GM23338 (cell line): ENCODE data around the gene FADD. TPM values are rescaled to one million over a fixed set of nuclear protein-coding genes. Genes with fewer than 3 reads are reported as not detected.

Source experiments
- ATAC-seq: fragments of 200-7000 bp; cut with Tn5 transposase; 3 replicates; pipeline ENCODE4 v1.9.1; 2020
- DNase-seq: peaks from one replicate; pipeline ENCODE4 v3.0.0-alpha.2; 2015; ENCODE audit warnings: low spot score
- H2AFZ ChIP-seq: fragments of 200-600 bp; sonication (generic); 2 replicates; pipeline ENCODE4 v1.8.0; 2016; ENCODE audit warnings: antibody characterized with exemption, mild to moderate bottlenecking, moderate library complexity
- H3F3A ChIP-seq: fragments of 200-600 bp; sonication (generic); replicated peaks from 2 replicates; pipeline ENCODE4 v1.8.0; 2017; ENCODE audit warnings: antibody characterized with exemption, mixed run types, low read depth
- H3K27ac ChIP-seq: fragments of 200-600 bp; sonication (generic); 2 replicates; pipeline ENCODE4 v1.6.1; 2016; ENCODE audit warnings: low read depth
- H3K27me3 ChIP-seq: fragments of 200-600 bp; sonication (generic); 2 replicates; pipeline ENCODE4 v1.8.0; 2016; ENCODE audit warnings: mild to moderate bottlenecking, mixed run types, moderate library complexity; ENCODE audit not compliant: insufficient read depth
- H3K36me3 ChIP-seq: fragments of 200-600 bp; sonication (generic); 2 replicates; pipeline ENCODE4 v1.8.0; 2016; ENCODE audit warnings: mild to moderate bottlenecking; ENCODE audit not compliant: insufficient read depth
- H3K4me1 ChIP-seq: fragments of 200-600 bp; sonication (generic); 2 replicates; pipeline ENCODE4 v1.8.0; 2016; ENCODE audit warnings: mild to moderate bottlenecking, moderate library complexity; ENCODE audit not compliant: insufficient read depth
- H3K4me2 ChIP-seq: fragments of 200-600 bp; sonication (generic); 2 replicates; pipeline ENCODE4 v1.7.1; 2017; ENCODE audit warnings: mixed run types
- H3K4me3 ChIP-seq: fragments of 200-600 bp; sonication (generic); 2 replicates; pipeline ENCODE4 v1.6.1; 2016; ENCODE audit warnings: mixed run types
- H3K79me2 ChIP-seq: fragments of 200-600 bp; sonication (generic); replicated peaks from 2 replicates; pipeline ENCODE4 v1.8.0; 2017; ENCODE audit warnings: mild to moderate bottlenecking; ENCODE audit not compliant: insufficient read depth
- H3K9me2 ChIP-seq: fragments of 200-600 bp; sonication (generic); 2 replicates; pipeline ENCODE4 v1.8.0; 2017; ENCODE audit not compliant: insufficient read depth
- H4K20me1 ChIP-seq: fragments of 200-600 bp; sonication (generic); replicated peaks from 2 replicates; pipeline ENCODE4 v1.8.0; 2017; ENCODE audit warnings: mild to moderate bottlenecking; ENCODE audit not compliant: insufficient read depth
- H3K27ac Mint-ChIP-seq: 2 replicates; pipeline ENCODE4 v1.8.0; 2020; ENCODE audit warnings: inconsistent platforms, mild to moderate bottlenecking, moderate library complexity, mixed read lengths
- H3K27me3 Mint-ChIP-seq: 3 replicates; pipeline ENCODE4 v1.8.0; 2022; ENCODE audit warnings: low read depth, mild to moderate bottlenecking, moderate library complexity, mixed read lengths, inconsistent platforms; ENCODE audit not compliant: insufficient read depth, poor library complexity
- H3K36me3 Mint-ChIP-seq: 3 replicates; pipeline ENCODE4 v1.8.0; 2021; ENCODE audit warnings: low read depth, mild to moderate bottlenecking, inconsistent platforms, moderate library complexity, mixed read lengths
- H3K4me1 Mint-ChIP-seq: 3 replicates; pipeline ENCODE4 v1.8.0; 2020; ENCODE audit warnings: mild to moderate bottlenecking, inconsistent platforms, mixed read lengths
- H3K4me3 Mint-ChIP-seq: 3 replicates; pipeline ENCODE4 v1.8.0; 2021; ENCODE audit warnings: moderate library complexity, mild to moderate bottlenecking, inconsistent platforms, mixed read lengths
- H3K9me3 Mint-ChIP-seq: 3 replicates; pipeline ENCODE4 v1.8.0; 2020; ENCODE audit warnings: moderate library complexity, mild to moderate bottlenecking, inconsistent platforms, mixed read lengths
- EZH2 ChIP-seq: fragments of 200-600 bp; sonication (generic); IDR thresholded peaks from one replicate; pipeline ENCODE4 v1.8.0; 2017; ENCODE audit warnings: antibody characterized with exemption, mild to moderate bottlenecking, low read depth; ENCODE audit not compliant: unreplicated experiment
- NANOG ChIP-seq: IDR thresholded peaks from 2 replicates; pipeline ENCODE4 v1.6.1; 2016; ENCODE audit warnings: antibody characterized with exemption, borderline replicate concordance
- POLR2AphosphoS5 ChIP-seq: IDR thresholded peaks from 2 replicates; pipeline ENCODE4 v1.6.1; 2016; ENCODE audit warnings: antibody characterized with exemption, low read depth
- STAT1 ChIP-seq: IDR thresholded peaks from one replicate; pipeline ENCODE4 v1.6.1; 2016; ENCODE audit warnings: antibody characterized with exemption; ENCODE audit not compliant: unreplicated experiment
- ZNF114 ChIP-seq: fragments of 250-450 bp; sonication (Bioruptor Pico); IDR thresholded peaks from 2 replicates; pipeline ENCODE4 v1.5.0; 2020; ENCODE audit warnings: mild to moderate bottlenecking, moderate library complexity
- ZNF331 ChIP-seq: fragments of 250-450 bp; sonication (Bioruptor Pico); IDR thresholded peaks from 2 replicates; pipeline ENCODE4 v1.5.0; 2020; ENCODE audit warnings: low read depth, mild to moderate bottlenecking, moderate library complexity
- polyA plus RNA-seq: library from polyadenylated mRNA; unstranded; fragments of >200 nt; fragmentation: Nextera tagmentation; extraction: Ambion mirVana; gene quantifications from 2 replicates; pipeline ENCODE4 v1.2.1, GENCODE V29; 2016
- total RNA-seq: library from RNA; depleted of rRNA; stranded (reverse); fragments of >200 nt; shearing (Covaris generic); gene quantifications from 2 replicates; pipeline ENCODE4 v1.2.3, GENCODE V29; 2014
- TF ChIP-seq, protein P1 (sequence below): IDR thresholded peaks from 2 replicates; pipeline ENCODE4 v1.6.1; 2016; ENCODE audit warnings: antibody characterized with exemption
- TF ChIP-seq, protein P2 (sequence below): IDR thresholded peaks from one replicate; pipeline ENCODE4 v1.6.1; 2018; ENCODE audit warnings: antibody characterized with exemption; ENCODE audit not compliant: unreplicated experiment
- TF ChIP-seq, protein P3 (sequence below): fragments of 250-450 bp; sonication (Bioruptor Pico); IDR thresholded peaks from 2 replicates; pipeline ENCODE4 v1.5.0; 2020; ENCODE audit warnings: mild to moderate bottlenecking, moderate library complexity
- TF ChIP-seq, protein P4 (sequence below), 2 experiments: fragments of 200-600 bp in 1 of 2; sonication (generic) in 1 of 2; conservative IDR thresholded peaks; 2 replicates each; pipeline versions ENCODE4 v1.5.1 to v1.6.1; 2016 to 2017; ENCODE audit warnings: antibody characterized with exemption in 2 of 2, low read depth in 2 of 2, mild to moderate bottlenecking in 2 of 2, moderate library complexity in 1 of 2

The FADD gene
- total and polyA plus RNA-seq, 2 experiments from 2014 or later = 19.7 to 65.8 TPM

DNA sequence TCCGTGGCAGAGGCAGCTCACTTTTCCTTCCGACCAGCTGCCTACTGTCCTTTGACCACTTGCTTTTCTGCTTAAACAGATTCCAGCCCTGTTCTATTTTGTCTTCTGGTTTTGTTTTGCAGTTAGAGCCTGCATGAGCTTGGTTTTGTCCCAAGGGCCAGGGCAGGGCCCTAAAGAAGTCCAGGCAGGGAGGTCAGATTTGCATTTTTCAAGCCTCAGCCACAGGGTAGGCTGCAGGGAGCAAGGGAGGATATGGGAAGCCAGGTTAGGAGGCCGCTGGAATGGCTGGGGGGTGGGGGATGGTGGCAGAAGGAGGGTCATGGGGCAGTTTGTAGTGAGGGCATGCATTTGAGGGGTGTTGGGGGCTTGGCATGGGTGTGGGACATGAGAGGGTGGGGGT is 23.1 kb downstream of the FADD start (continued):
- TF ChIP-seq, protein P1, sequence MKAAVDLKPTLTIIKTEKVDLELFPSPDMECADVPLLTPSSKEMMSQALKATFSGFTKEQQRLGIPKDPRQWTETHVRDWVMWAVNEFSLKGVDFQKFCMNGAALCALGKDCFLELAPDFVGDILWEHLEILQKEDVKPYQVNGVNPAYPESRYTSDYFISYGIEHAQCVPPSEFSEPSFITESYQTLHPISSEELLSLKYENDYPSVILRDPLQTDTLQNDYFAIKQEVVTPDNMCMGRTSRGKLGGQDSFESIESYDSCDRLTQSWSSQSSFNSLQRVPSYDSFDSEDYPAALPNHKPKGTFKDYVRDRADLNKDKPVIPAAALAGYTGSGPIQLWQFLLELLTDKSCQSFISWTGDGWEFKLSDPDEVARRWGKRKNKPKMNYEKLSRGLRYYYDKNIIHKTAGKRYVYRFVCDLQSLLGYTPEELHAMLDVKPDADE = no peak

DNA sequence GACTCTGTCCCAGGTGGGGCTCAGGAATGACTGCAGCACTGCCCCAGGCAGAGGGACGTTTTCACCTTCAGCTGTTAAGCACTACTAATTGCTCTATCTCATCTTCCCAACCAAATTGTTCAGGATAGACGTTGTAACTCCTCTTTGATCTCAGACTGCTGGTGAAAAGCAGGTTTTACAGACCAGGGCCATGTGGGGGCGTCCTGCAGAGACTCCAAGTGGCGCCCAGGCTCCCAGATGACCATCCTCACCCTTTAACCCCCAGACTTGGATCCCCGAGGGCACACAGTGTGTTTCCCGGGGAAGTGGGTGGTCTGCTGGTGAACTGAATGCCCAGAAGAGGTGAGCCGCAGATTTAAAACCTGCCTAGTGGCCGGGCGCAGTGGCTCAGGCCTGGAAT is 23.9 kb downstream of the FADD start:
- peaks cover 12% of the 10 kb centered on the region for H3K27me3 Mint-ChIP-seq
- H3K27me3 ChIP-seq = no peaks in the 10 kb centered on the region
- H3K36me3 Mint-ChIP-seq = no peaks in the 10 kb centered on the region
- H3K27ac ChIP-seq = no peak overlapping the region
- DNase-seq (peak; percentile 85), ATAC-seq (peak; percentile 83)
- no peaks in the 10 kb centered on the region for H3K9me3 Mint-ChIP-seq
- 0 out of 2 replicates have a peak overlapping the region, but pooled peaks have one; percentile 35 for H3K4me2 ChIP-seq
- no peak overlapping the region for H3K4me3 Mint-ChIP-seq
- H3K4me3 ChIP-seq = no peak overlapping the region
- H3K36me3 ChIP-seq = no peaks in the 10 kb centered on the region
- H3F3A ChIP-seq = no peaks in the 10 kb centered on the region
- no peaks in the 10 kb centered on the region for H3K9me2 ChIP-seq
- TF ChIP-seq, protein P2, sequence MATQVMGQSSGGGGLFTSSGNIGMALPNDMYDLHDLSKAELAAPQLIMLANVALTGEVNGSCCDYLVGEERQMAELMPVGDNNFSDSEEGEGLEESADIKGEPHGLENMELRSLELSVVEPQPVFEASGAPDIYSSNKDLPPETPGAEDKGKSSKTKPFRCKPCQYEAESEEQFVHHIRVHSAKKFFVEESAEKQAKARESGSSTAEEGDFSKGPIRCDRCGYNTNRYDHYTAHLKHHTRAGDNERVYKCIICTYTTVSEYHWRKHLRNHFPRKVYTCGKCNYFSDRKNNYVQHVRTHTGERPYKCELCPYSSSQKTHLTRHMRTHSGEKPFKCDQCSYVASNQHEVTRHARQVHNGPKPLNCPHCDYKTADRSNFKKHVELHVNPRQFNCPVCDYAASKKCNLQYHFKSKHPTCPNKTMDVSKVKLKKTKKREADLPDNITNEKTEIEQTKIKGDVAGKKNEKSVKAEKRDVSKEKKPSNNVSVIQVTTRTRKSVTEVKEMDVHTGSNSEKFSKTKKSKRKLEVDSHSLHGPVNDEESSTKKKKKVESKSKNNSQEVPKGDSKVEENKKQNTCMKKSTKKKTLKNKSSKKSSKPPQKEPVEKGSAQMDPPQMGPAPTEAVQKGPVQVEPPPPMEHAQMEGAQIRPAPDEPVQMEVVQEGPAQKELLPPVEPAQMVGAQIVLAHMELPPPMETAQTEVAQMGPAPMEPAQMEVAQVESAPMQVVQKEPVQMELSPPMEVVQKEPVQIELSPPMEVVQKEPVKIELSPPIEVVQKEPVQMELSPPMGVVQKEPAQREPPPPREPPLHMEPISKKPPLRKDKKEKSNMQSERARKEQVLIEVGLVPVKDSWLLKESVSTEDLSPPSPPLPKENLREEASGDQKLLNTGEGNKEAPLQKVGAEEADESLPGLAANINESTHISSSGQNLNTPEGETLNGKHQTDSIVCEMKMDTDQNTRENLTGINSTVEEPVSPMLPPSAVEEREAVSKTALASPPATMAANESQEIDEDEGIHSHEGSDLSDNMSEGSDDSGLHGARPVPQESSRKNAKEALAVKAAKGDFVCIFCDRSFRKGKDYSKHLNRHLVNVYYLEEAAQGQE = no peak
- TF ChIP-seq, protein P3, sequence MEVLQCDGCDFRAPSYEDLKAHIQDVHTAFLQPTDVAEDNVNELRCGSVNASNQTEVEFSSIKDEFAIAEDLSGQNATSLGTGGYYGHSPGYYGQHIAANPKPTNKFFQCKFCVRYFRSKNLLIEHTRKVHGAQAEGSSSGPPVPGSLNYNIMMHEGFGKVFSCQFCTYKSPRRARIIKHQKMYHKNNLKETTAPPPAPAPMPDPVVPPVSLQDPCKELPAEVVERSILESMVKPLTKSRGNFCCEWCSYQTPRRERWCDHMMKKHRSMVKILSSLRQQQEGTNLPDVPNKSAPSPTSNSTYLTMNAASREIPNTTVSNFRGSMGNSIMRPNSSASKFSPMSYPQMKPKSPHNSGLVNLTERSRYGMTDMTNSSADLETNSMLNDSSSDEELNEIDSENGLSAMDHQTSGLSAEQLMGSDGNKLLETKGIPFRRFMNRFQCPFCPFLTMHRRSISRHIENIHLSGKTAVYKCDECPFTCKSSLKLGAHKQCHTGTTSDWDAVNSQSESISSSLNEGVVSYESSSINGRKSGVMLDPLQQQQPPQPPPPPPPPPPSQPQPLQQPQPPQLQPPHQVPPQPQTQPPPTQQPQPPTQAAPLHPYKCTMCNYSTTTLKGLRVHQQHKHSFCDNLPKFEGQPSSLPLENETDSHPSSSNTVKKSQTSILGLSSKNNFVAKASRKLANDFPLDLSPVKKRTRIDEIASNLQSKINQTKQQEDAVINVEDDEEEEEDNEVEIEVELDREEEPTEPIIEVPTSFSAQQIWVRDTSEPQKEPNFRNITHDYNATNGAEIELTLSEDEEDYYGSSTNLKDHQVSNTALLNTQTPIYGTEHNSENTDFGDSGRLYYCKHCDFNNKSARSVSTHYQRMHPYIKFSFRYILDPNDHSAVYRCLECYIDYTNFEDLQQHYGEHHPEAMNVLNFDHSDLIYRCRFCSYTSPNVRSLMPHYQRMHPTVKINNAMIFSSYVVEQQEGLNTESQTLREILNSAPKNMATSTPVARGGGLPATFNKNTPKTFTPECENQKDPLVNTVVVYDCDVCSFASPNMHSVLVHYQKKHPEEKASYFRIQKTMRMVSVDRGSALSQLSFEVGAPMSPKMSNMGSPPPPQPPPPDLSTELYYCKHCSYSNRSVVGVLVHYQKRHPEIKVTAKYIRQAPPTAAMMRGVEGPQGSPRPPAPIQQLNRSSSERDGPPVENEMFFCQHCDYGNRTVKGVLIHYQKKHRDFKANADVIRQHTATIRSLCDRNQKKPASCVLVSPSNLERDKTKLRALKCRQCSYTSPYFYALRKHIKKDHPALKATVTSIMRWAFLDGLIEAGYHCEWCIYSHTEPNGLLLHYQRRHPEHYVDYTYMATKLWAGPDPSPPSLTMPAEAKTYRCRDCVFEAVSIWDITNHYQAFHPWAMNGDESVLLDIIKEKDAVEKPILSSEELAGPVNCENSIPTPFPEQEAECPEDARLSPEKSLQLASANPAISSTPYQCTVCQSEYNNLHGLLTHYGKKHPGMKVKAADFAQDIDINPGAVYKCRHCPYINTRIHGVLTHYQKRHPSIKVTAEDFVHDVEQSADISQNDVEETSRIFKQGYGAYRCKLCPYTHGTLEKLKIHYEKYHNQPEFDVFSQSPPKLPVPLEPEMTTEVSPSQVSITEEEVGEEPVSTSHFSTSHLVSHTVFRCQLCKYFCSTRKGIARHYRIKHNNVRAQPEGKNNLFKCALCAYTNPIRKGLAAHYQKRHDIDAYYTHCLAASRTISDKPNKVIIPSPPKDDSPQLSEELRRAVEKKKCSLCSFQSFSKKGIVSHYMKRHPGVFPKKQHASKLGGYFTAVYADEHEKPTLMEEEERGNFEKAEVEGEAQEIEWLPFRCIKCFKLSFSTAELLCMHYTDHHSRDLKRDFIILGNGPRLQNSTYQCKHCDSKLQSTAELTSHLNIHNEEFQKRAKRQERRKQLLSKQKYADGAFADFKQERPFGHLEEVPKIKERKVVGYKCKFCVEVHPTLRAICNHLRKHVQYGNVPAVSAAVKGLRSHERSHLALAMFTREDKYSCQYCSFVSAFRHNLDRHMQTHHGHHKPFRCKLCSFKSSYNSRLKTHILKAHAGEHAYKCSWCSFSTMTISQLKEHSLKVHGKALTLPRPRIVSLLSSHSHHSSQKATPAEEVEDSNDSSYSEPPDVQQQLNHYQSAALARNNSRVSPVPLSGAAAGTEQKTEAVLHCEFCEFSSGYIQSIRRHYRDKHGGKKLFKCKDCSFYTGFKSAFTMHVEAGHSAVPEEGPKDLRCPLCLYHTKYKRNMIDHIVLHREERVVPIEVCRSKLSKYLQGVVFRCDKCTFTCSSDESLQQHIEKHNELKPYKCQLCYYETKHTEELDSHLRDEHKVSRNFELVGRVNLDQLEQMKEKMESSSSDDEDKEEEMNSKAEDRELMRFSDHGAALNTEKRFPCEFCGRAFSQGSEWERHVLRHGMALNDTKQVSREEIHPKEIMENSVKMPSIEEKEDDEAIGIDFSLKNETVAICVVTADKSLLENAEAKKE (CRISPR knock-in tag) = no peak
- no peak for TF ChIP-seq STAT1
- no peak for TF ChIP-seq POLR2AphosphoS5
- no peak for TF ChIP-seq ZNF114 (CRISPR knock-in tag)
- no peak for TF ChIP-seq NANOG
- no peak for TF ChIP-seq EZH2
- no peak for TF ChIP-seq ZNF331 (CRISPR knock-in tag)
- TF ChIP-seq, protein P4, sequence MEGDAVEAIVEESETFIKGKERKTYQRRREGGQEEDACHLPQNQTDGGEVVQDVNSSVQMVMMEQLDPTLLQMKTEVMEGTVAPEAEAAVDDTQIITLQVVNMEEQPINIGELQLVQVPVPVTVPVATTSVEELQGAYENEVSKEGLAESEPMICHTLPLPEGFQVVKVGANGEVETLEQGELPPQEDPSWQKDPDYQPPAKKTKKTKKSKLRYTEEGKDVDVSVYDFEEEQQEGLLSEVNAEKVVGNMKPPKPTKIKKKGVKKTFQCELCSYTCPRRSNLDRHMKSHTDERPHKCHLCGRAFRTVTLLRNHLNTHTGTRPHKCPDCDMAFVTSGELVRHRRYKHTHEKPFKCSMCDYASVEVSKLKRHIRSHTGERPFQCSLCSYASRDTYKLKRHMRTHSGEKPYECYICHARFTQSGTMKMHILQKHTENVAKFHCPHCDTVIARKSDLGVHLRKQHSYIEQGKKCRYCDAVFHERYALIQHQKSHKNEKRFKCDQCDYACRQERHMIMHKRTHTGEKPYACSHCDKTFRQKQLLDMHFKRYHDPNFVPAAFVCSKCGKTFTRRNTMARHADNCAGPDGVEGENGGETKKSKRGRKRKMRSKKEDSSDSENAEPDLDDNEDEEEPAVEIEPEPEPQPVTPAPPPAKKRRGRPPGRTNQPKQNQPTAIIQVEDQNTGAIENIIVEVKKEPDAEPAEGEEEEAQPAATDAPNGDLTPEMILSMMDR (conservative IDR thresholded peaks at IDR 0.05; ENCODE audit: low read depth in 2 of 2) = peak; percentile 70 to 72
- H3K79me2 ChIP-seq = no peaks in the 10 kb centered on the region
- H3K4me1 ChIP-seq = no peaks in the 10 kb centered on the region; the same call in 1 of the 2 replicates
- H3K27ac Mint-ChIP-seq = no peak overlapping the region
- no peaks in the 10 kb centered on the region for H4K20me1 ChIP-seq
- H2AFZ ChIP-seq = peak overlapping the region; percentile 60; the same call in 1 of the 2 replicates
- peaks cover 20% of the 10 kb centered on the region for H3K4me1 Mint-ChIP-seq
